Liver (tissue), 4 donors: ENCODE measurements around the gene TMED9. TPM values are rescaled to one million over a fixed set of nuclear protein-coding genes. Genes with fewer than 3 reads are reported as not detected.

Experiments used
- polyA plus RNA-seq, 2 donors: library from polyadenylated mRNA; stranded (reverse) in 1 of 2; unstranded in 1 of 2; fragments of 200-250 nt in 1 of 2; fragments of >200 nt in 1 of 2; fragmentation: Nextera tagmentation in 1 of 2; extraction: Ambion mirVana in 1 of 2; gene quantifications; one replicate each; pipeline versions ENCODE4 v1.2.1 to v1.2.3, GENCODE V29; 2013 to 2015
- total RNA-seq, 2 donors: library from RNA; depleted of rRNA; stranded (reverse); fragments of >200 nt; gene quantifications; one replicate each; pipeline ENCODE4 v1.2.3, GENCODE V29; 2014
- donor health status: healthy.
- donor health status: healthy.
- donor health status: healthy.

TMED9 gene
- total and polyA plus RNA-seq, 4 donors, result 66.7 to 234 (median 106) TPM

Other genes with a start within 250 kb of the TMED9 start
- gene LMAN2, start 240.5 kb upstream of the TMED9 start, total RNA-seq, result 100 to 1,000 TPM; 279 to 478 TPM
- gene LMAN2, start 240.5 kb upstream of the TMED9 start, polyA plus RNA-seq, result 100 to 1,000 TPM; 243 to 449 TPM
- gene RGS14, start 234.3 kb upstream of the TMED9 start, total RNA-seq, result 10 to 100 TPM; 10.2 to 53.8 TPM
- 10 to 100 TPM; 30.7 to 35.8 TPM for gene RGS14, start 234.3 kb upstream of the TMED9 start, polyA plus RNA-seq
- gene SLC34A1, start 207.8 kb upstream of the TMED9 start, total RNA-seq, result 1 to 10 TPM in 1 of 2 donors, under 1 TPM in 1; 0.23 to 1.0 TPM
- gene SLC34A1, start 207.8 kb upstream of the TMED9 start, polyA plus RNA-seq, result under 1 TPM; 0.33 to 0.60 TPM
- gene PFN3, start 191.5 kb upstream of the TMED9 start, total RNA-seq, result not detected
- gene PFN3, start 191.5 kb upstream of the TMED9 start, polyA plus RNA-seq, result not detected
- 100 to 1,000 TPM in 1 of 2 donors, 10 to 100 TPM in 1; 27.7 to 256 TPM for gene F12, start 182.6 kb upstream of the TMED9 start, total RNA-seq
- 100 to 1,000 TPM; 294 to 328 TPM for gene F12, start 182.6 kb upstream of the TMED9 start, polyA plus RNA-seq
- gene GRK6, start 165.5 kb upstream of the TMED9 start, total RNA-seq, result 10 to 100 TPM; 15.2 to 24.0 TPM
- gene GRK6, start 165.5 kb upstream of the TMED9 start, polyA plus RNA-seq, result 1 to 10 TPM; 3.1 to 6.4 TPM
- under 1 TPM; 0.17 to 0.37 TPM for gene PRR7, start 145.4 kb upstream of the TMED9 start, total RNA-seq
- gene PRR7, start 145.4 kb upstream of the TMED9 start, polyA plus RNA-seq, result 1 to 10 TPM in 1 of 2 donors, under 1 TPM in 1; 0.60 to 1.4 TPM
- 1 to 10 TPM; 2.3 to 4.9 TPM for gene DBN1, start 118.6 kb upstream of the TMED9 start, total RNA-seq
- 1 to 10 TPM; 1.5 to 1.8 TPM for gene DBN1, start 118.6 kb upstream of the TMED9 start, polyA plus RNA-seq
- gene PDLIM7, start 94.6 kb upstream of the TMED9 start, total RNA-seq, result 10 to 100 TPM in 1 of 2 donors, 1 to 10 TPM in 1; 7.0 to 36.0 TPM
- gene PDLIM7, start 94.6 kb upstream of the TMED9 start, polyA plus RNA-seq, result 1 to 10 TPM; 5.5 to 10.0 TPM
- gene DOK3, start 82.4 kb upstream of the TMED9 start, total RNA-seq, result 10 to 100 TPM; 10.2 to 19.2 TPM
- 1 to 10 TPM; 1.7 to 2.9 TPM for gene DOK3, start 82.4 kb upstream of the TMED9 start, polyA plus RNA-seq
- gene DDX41, start 75.2 kb upstream of the TMED9 start, total RNA-seq, result 10 to 100 TPM; 42.4 to 58.5 TPM
- gene DDX41, start 75.2 kb upstream of the TMED9 start, polyA plus RNA-seq, result 10 to 100 TPM; 20.4 to 48.7 TPM
- 10 to 100 TPM; 14.3 to 31.8 TPM for gene FAM193B, start 37.6 kb upstream of the TMED9 start, total RNA-seq
- gene FAM193B, start 37.6 kb upstream of the TMED9 start, polyA plus RNA-seq, result 10 to 100 TPM; 15.5 to 16.2 TPM
- 10 to 100 TPM; 12.6 to 18.7 TPM for gene B4GALT7, start 7.9 kb downstream of the TMED9 start, total RNA-seq
- gene B4GALT7, start 7.9 kb downstream of the TMED9 start, polyA plus RNA-seq, result 10 to 100 TPM in 1 of 2 donors, 1 to 10 TPM in 1; 8.1 to 19.7 TPM
- 1 to 10 TPM in 1 of 2 donors, under 1 TPM in 1; 0.70 to 3.9 TPM for gene FAM153A, start 190.7 kb downstream of the TMED9 start, total RNA-seq
- under 1 TPM; 0.48 to 0.54 TPM for gene FAM153A, start 190.7 kb downstream of the TMED9 start, polyA plus RNA-seq